HepG2 (cell line): ENCODE results near the gene C1QTNF5. TPM values are rescaled to one million over a fixed set of nuclear protein-coding genes. Genes with fewer than 3 reads are reported as not detected.

Source experiments
- CEBPB ChIP-seq: IDR thresholded peaks from 2 replicates; pipeline ENCODE4 v1.6.1; 2011; ENCODE audit warnings: low read depth, low read length, improper control_type of control experiment, borderline replicate concordance
- HNRNPUL1 ChIP-seq: fragments of 200-400 bp; formaldehyde crosslinking; IDR thresholded peaks from 2 replicates; pipeline ENCODE4 v1.6.1; 2017; ENCODE audit warnings: low read depth, mild to moderate bottlenecking, low read length, moderate library complexity
- NONO ChIP-seq, 2 experiments: fragments of 450-650 bp in 1 of 2; sonication (generic) in 1 of 2; formaldehyde crosslinking in 1 of 2; IDR thresholded peaks in 1 of 2; conservative IDR thresholded peaks in 1 of 2; 2 replicates each; pipeline versions ENCODE4 v1.6.1 to v1.8.0; 2017 to 2022; ENCODE audit warnings: mild to moderate bottlenecking in 1 of 2, missing genetic modification reagents in 1 of 2, moderate library complexity in 1 of 2
- NPAS2 ChIP-seq: sonication (generic); formaldehyde crosslinking; IDR thresholded peaks from 2 replicates; pipeline ENCODE4 v1.8.0; 2022; ENCODE audit warnings: mild to moderate bottlenecking, missing genetic modification reagents, borderline replicate concordance
- PITX1 ChIP-seq: sonication (generic); formaldehyde crosslinking; IDR thresholded peaks from 2 replicates; pipeline ENCODE4 v1.5.1; 2020; ENCODE audit warnings: mild to moderate bottlenecking, missing genetic modification reagents
- SAFB2 ChIP-seq: sonication (generic); formaldehyde crosslinking; IDR thresholded peaks from 2 replicates; pipeline ENCODE4 v1.5.1; 2020; ENCODE audit warnings: missing genetic modification reagents, low read depth, mild to moderate bottlenecking, borderline replicate concordance
- STAT5B ChIP-seq: sonication (generic); formaldehyde crosslinking; IDR thresholded peaks from 2 replicates; pipeline ENCODE4 v1.4.0; 2020; ENCODE audit warnings: missing genetic modification reagents
- ZBTB3 ChIP-seq: sonication (generic); formaldehyde crosslinking; IDR thresholded peaks from 2 replicates; pipeline ENCODE4 v1.4.0; 2020; ENCODE audit warnings: low read depth, mild to moderate bottlenecking, moderate library complexity, missing genetic modification reagents, borderline replicate concordance
- ZFAT ChIP-seq: sonication (generic); formaldehyde crosslinking; conservative IDR thresholded peaks from 2 replicates; pipeline ENCODE4 v1.8.1; 2023; ENCODE audit warnings: missing genetic modification reagents, inconsistent platforms
- ZMYM2 ChIP-seq: sonication (generic); formaldehyde crosslinking; IDR thresholded peaks from 2 replicates; pipeline ENCODE4 v1.8.0; 2022; ENCODE audit warnings: mild to moderate bottlenecking, missing genetic modification reagents
- ZNF329 ChIP-seq: sonication (generic); formaldehyde crosslinking; IDR thresholded peaks from 2 replicates; pipeline ENCODE4 v1.9.0; 2021; ENCODE audit warnings: low read depth, mild to moderate bottlenecking, missing genetic modification reagents
- polyA plus RNA-seq, 8 experiments: library from polyadenylated mRNA; depleted of rRNA in 3 of 8; stranded (reverse) in 7 of 8; unstranded in 1 of 8; fragments of >200 nt; fragmentation: Illumina TruSeq in 4 of 8; extraction: Trizol in 4 of 8; gene quantifications; 2 replicates each; pipeline versions ENCODE4 v1.2.1 to v1.2.3, GENCODE V29; 2011 to 2016; ENCODE audit warnings: low read depth in 4 of 8, missing spikeins in 1 of 8, mixed read lengths in 1 of 8; ENCODE audit not compliant: insufficient read depth in 1 of 8
- total RNA-seq, 5 experiments: library from RNA; depleted of rRNA; stranded (reverse); fragments of >200 nt; fragmentation: Illumina TruSeq; extraction: Trizol; gene quantifications; 2 replicates each; pipeline ENCODE4 v1.2.3, GENCODE V29; 2016; ENCODE audit warnings: low read depth in 1 of 5
- TF ChIP-seq, protein P1 (sequence below): sonication (generic); formaldehyde crosslinking; conservative IDR thresholded peaks from 2 replicates; pipeline ENCODE4 v1.8.0; 2022; ENCODE audit warnings: missing genetic modification reagents
- TF ChIP-seq, protein P2 (sequence below): sonication (generic); formaldehyde crosslinking; IDR thresholded peaks from 2 replicates; pipeline ENCODE4 v1.4.0; 2020; ENCODE audit warnings: low read depth, mild to moderate bottlenecking, missing genetic modification reagents
- TF ChIP-seq, protein P3 (sequence below): sonication (generic); formaldehyde crosslinking; IDR thresholded peaks from 2 replicates; pipeline ENCODE4 v1.8.1; 2023; ENCODE audit warnings: mild to moderate bottlenecking, missing genetic modification reagents
- TF ChIP-seq, protein P4 (sequence below): IDR thresholded peaks from 2 replicates; pipeline ENCODE4 v1.6.1; 2016; ENCODE audit warnings: missing compliant biosample characterization, missing genetic modification reagents, borderline replicate concordance
- TF ChIP-seq, protein P5 (sequence below): sonication (generic); formaldehyde crosslinking; IDR thresholded peaks from 2 replicates; pipeline ENCODE4 v1.5.1; 2020; ENCODE audit warnings: mild to moderate bottlenecking, missing genetic modification reagents
- TF ChIP-seq, protein P6 (sequence below): sonication (generic); formaldehyde crosslinking; IDR thresholded peaks from 2 replicates; pipeline ENCODE4 v1.5.0; 2020; ENCODE audit warnings: missing genetic modification reagents, mild to moderate bottlenecking, borderline replicate concordance
- TF ChIP-seq, protein P7 (sequence below): sonication (generic); formaldehyde crosslinking; IDR thresholded peaks from 2 replicates; pipeline ENCODE4 v1.4.0; 2020; ENCODE audit warnings: mild to moderate bottlenecking, missing genetic modification reagents

C1QTNF5 gene
- total and polyA plus RNA-seq, 2 of the 13 experiments (the other 11 are each of a cell fraction or from before 2014, with no cell fraction given) = 0.86 to 1.2 TPM

DNA sequence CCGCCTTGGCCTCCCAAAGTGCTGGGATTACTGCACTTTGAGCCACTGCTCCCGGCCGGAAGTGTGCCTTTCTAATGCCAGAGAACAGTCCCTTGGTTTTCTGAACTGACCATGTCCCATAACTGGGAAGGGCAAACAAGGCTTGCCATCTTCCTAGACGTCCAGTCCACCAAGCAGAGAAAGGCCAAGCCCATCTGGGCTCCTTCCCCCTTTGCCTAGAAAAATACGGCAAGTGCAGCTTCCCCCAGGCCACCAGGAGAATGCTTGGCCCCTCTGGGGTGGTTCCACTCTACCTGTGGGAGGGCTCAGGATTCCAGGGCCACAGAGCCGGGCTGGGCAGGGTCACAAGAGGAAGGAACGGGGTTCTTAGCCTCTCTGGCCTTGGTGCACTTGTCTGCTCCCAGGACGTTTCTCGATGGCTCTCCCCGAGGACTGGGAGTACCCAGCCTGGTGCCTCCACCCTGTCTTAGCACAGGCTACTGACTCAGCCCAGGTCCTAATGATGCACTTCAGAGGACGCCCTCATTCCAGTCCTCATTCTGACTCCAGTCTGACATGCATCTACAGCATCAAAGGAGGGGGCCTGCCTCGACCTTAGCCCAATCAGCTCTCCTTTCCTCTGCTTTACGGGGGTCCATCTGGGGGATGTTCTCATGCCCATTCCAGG is 39.6 kb upstream of the C1QTNF5 start (continued):
- TF ChIP-seq, protein P1, sequence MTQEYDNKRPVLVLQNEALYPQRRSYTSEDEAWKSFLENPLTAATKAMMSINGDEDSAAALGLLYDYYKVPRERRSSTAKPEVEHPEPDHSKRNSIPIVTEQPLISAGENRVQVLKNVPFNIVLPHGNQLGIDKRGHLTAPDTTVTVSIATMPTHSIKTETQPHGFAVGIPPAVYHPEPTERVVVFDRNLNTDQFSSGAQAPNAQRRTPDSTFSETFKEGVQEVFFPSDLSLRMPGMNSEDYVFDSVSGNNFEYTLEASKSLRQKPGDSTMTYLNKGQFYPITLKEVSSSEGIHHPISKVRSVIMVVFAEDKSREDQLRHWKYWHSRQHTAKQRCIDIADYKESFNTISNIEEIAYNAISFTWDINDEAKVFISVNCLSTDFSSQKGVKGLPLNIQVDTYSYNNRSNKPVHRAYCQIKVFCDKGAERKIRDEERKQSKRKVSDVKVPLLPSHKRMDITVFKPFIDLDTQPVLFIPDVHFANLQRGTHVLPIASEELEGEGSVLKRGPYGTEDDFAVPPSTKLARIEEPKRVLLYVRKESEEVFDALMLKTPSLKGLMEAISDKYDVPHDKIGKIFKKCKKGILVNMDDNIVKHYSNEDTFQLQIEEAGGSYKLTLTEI (CRISPR knock-in tag) = no peak
- TF ChIP-seq ZFAT (CRISPR knock-in tag) = no peak
- no peak for TF ChIP-seq PITX1
- TF ChIP-seq NPAS2 = no peak
- TF ChIP-seq, protein P2, sequence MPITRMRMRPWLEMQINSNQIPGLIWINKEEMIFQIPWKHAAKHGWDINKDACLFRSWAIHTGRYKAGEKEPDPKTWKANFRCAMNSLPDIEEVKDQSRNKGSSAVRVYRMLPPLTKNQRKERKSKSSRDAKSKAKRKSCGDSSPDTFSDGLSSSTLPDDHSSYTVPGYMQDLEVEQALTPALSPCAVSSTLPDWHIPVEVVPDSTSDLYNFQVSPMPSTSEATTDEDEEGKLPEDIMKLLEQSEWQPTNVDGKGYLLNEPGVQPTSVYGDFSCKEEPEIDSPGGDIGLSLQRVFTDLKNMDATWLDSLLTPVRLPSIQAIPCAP (CRISPR knock-in tag) = no peak
- TF ChIP-seq, protein P3, sequence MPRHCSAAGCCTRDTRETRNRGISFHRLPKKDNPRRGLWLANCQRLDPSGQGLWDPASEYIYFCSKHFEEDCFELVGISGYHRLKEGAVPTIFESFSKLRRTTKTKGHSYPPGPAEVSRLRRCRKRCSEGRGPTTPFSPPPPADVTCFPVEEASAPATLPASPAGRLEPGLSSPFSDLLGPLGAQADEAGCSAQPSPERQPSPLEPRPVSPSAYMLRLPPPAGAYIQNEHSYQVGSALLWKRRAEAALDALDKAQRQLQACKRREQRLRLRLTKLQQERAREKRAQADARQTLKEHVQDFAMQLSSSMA (CRISPR knock-in tag) = no peak
- TF ChIP-seq, protein P4, sequence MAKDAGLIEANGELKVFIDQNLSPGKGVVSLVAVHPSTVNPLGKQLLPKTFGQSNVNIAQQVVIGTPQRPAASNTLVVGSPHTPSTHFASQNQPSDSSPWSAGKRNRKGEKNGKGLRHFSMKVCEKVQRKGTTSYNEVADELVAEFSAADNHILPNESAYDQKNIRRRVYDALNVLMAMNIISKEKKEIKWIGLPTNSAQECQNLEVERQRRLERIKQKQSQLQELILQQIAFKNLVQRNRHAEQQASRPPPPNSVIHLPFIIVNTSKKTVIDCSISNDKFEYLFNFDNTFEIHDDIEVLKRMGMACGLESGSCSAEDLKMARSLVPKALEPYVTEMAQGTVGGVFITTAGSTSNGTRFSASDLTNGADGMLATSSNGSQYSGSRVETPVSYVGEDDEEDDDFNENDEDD (CRISPR knock-in tag) = no peak
- TF ChIP-seq ZNF329 (CRISPR knock-in tag) = no peak
- TF ChIP-seq, protein P5, sequence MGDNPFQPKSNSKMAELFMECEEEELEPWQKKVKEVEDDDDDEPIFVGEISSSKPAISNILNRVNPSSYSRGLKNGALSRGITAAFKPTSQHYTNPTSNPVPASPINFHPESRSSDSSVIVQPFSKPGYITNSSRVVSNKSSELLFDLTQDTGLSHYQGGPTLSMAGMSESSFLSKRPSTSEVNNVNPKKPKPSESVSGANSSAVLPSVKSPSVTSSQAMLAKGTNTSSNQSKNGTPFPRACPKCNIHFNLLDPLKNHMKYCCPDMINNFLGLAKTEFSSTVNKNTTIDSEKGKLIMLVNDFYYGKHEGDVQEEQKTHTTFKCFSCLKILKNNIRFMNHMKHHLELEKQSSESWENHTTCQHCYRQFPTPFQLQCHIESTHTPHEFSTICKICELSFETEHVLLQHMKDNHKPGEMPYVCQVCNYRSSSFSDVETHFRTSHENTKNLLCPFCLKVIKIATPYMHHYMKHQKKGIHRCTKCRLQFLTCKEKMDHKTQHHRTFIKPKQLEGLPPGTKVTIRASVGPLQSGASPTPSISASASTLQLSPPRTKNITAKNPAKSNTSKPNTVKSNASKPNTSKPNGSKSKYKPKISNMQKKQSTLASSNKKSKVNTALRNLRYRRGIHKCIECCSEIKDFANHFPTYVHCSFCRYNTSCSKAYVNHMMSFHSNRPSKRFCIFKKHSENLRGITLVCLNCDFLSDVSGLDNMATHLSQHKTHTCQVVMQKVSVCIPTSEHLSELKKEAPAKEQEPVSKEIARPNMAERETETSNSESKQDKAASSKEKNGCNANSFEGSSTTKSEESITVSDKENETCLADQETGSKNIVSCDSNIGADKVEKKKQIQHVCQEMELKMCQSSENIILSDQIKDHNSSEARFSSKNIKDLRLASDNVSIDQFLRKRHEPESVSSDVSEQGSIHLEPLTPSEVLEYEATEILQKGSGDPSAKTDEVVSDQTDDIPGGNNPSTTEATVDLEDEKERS = no peak
- TF ChIP-seq, protein P6, sequence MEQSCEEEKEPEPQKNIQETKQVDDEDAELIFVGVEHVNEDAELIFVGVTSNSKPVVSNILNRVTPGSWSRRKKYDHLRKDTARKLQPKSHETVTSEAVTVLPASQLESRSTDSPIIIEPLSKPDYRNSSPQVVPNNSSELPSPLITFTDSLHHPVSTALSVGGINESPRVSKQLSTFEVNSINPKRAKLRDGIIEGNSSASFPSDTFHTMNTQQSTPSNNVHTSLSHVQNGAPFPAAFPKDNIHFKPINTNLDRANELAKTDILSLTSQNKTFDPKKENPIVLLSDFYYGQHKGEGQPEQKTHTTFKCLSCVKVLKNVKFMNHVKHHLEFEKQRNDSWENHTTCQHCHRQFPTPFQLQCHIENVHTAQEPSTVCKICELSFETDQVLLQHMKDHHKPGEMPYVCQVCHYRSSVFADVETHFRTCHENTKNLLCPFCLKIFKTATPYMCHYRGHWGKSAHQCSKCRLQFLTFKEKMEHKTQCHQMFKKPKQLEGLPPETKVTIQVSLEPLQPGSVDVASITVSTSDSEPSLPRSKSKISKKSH (CRISPR knock-in tag) = peak; percentile 72; the same call in 1 of the 2 replicates
- no peak for TF ChIP-seq HNRNPUL1
- TF ChIP-seq ZBTB3 (CRISPR knock-in tag) = 0 out of 2 replicates have a peak, but pooled peaks have one; percentile 19
- no peak for TF ChIP-seq NONO (IDR thresholded peaks at IDR 0.05)
- TF ChIP-seq NONO (CRISPR knock-in tag; conservative IDR thresholded peaks at IDR 0.05) = no peak
- no peak for TF ChIP-seq STAT5B
- no peak for TF ChIP-seq SAFB2
- TF ChIP-seq CEBPB = no peak
- TF ChIP-seq ZMYM2 (CRISPR knock-in tag) = no peak
- TF ChIP-seq, protein P7, sequence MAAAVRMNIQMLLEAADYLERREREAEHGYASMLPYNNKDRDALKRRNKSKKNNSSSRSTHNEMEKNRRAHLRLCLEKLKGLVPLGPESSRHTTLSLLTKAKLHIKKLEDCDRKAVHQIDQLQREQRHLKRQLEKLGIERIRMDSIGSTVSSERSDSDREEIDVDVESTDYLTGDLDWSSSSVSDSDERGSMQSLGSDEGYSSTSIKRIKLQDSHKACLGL (CRISPR knock-in tag) = no peak
